ENCODE measurements around the gene RETREG1.

Gene RETREG1

GRCh38 chr5:16431490-16431889, 185.3 kb downstream of the RETREG1 start:
- no peak for TF ChIP-seq CTCF (IDR thresholded peaks at IDR 0.05; ENCODE audit: low read length, missing control alignments)
- DNase-seq (ENCODE audit: low read depth), result no peak
- no peak overlapping the region for H3K4me3 ChIP-seq (replicated peaks; ENCODE audit: low read depth, low read length)

GRCh38 chr5:16430349-16431089, 186.3 kb downstream of the RETREG1 start:
- TF ChIP-seq CTCF (IDR thresholded peaks at IDR 0.05; ENCODE audit: low read length, missing control alignments), result no peak
- DNase-seq (ENCODE audit: low read depth), result no peak
- no peak overlapping the region for H3K4me3 ChIP-seq (replicated peaks; ENCODE audit: low read depth, low read length)

GRCh38 chr5:16428359-16428758, 188.4 kb downstream of the RETREG1 start:
- no peak overlapping the region for H3K4me3 ChIP-seq (replicated peaks; ENCODE audit: low read depth, low read length)
- DNase-seq (ENCODE audit: low read depth), result no peak
- TF ChIP-seq CTCF (IDR thresholded peaks at IDR 0.05; ENCODE audit: low read length, missing control alignments), result no peak

- no peak overlapping the region for H3K4me3 ChIP-seq (replicated peaks; ENCODE audit: low read depth, low read length)
- DNase-seq (ENCODE audit: low read depth), result no peak
- TF ChIP-seq CTCF (IDR thresholded peaks at IDR 0.05; ENCODE audit: low read length, missing control alignments), result no peak
These were observed 189.2 kb downstream of the RETREG1 start for GRCh38 chr5:16427587-16427986.
